Breast epithelium (tissue), 4 donors: ENCODE measurements around the gene COPB2. TPM values are rescaled to one million over a fixed set of nuclear protein-coding genes. Genes with fewer than 3 reads are reported as not detected.

Experiments
- DNase-seq, 2 donors: peaks; one replicate each; pipeline ENCODE4 v3.0.0-alpha.2; 2019; ENCODE audit warnings: low spot score in 2 of 2
- H3K27ac ChIP-seq, 2 donors: fragments of 200-600 bp; sonication (generic) in 1 of 2; one replicate each; pipeline ENCODE4 v1.5.1; 2016 to 2019; ENCODE audit warnings: mild to moderate bottlenecking in 1 of 2
- H3K27me3 ChIP-seq, 2 donors: fragments of 200-600 bp; sonication (generic) in 1 of 2; one replicate each; pipeline versions ENCODE4 v1.5.1 to v1.6.0; 2017 to 2019; ENCODE audit warnings: control low read depth in 1 of 2, mild to moderate bottlenecking in 1 of 2
- H3K36me3 ChIP-seq: fragments of 200-600 bp; one replicate; pipeline ENCODE4 v1.5.1; 2019
- H3K4me1 ChIP-seq, 2 donors: fragments of 200-600 bp; sonication (generic); one replicate each; pipeline ENCODE4 v1.5.1; 2016 to 2019; ENCODE audit warnings: control low read depth in 1 of 2
- H3K4me3 ChIP-seq, 3 donors: fragments of 200-600 bp; sonication (generic); 1 replicate in 2 of 3; 2 replicates in 1 of 3; pipeline ENCODE4 v1.5.1; 2016 to 2019; ENCODE audit warnings: mild to moderate bottlenecking in 3 of 3, moderate library complexity in 2 of 3
- H3K9me3 ChIP-seq, 2 donors: fragments of 200-600 bp; sonication (generic) in 1 of 2; one replicate each; pipeline ENCODE4 v1.5.1; 2016 to 2019; ENCODE audit warnings: control low read depth in 1 of 2
- CTCF ChIP-seq, 3 donors: fragments of 450-650 bp; IDR thresholded peaks; one replicate each; pipeline ENCODE4 v1.5.1; 2016 to 2017; ENCODE audit warnings: antibody characterized with exemption in 3 of 3, mild to moderate bottlenecking in 3 of 3, moderate library complexity in 3 of 3
- POLR2A ChIP-seq: fragments of 450-650 bp; IDR thresholded peaks from one replicate; pipeline ENCODE4 v1.6.1; 2016; ENCODE audit warnings: antibody characterized with exemption, mild to moderate bottlenecking, moderate library complexity
- POLR2AphosphoS5 ChIP-seq, 3 donors: sonication (generic); formaldehyde crosslinking; IDR thresholded peaks; one replicate each; pipeline ENCODE4 v1.6.1; 2017; ENCODE audit warnings: antibody characterized with exemption in 3 of 3
- intact Hi-C: fragments of 100-400 bp; cut with DNase I; formaldehyde crosslinking; loops from one replicate; pipeline ENCODE4 v1.15.1; 2023; ENCODE audit warnings: low total_unique reads
- total RNA-seq, 3 donors: library from RNA; depleted of rRNA; stranded (reverse); fragments of >200 nt; gene quantifications; one replicate each; pipeline ENCODE4 v1.1.0, GENCODE V29; 2016

COPB2 gene
- total RNA-seq, 3 donors from 2014 or later: 76.5 to 109 (median 109) TPM

GRCh38 chr3:139310474-139310933 is 78.9 kb downstream of the COPB2 start:
- H3K27ac ChIP-seq: no peak overlapping the region
- H3K4me1 ChIP-seq: no peaks in the 10 kb centered on the region
- peaks cover 0 to 2% of the 10 kb centered on the region in 2 donors for H3K27me3 ChIP-seq
- TF ChIP-seq CTCF (IDR thresholded peaks at IDR 0.05): no peak
- no peak for TF ChIP-seq POLR2AphosphoS5 (IDR thresholded peaks at IDR 0.05)
- no peak for TF ChIP-seq POLR2A
- H3K9me3 ChIP-seq: no peaks in the 10 kb centered on the region
- intact Hi-C loops: no loop called here
- no peak for DNase-seq
- H3K4me3 ChIP-seq: no peak overlapping the region
- no peaks in the 10 kb centered on the region for H3K36me3 ChIP-seq

DNA sequence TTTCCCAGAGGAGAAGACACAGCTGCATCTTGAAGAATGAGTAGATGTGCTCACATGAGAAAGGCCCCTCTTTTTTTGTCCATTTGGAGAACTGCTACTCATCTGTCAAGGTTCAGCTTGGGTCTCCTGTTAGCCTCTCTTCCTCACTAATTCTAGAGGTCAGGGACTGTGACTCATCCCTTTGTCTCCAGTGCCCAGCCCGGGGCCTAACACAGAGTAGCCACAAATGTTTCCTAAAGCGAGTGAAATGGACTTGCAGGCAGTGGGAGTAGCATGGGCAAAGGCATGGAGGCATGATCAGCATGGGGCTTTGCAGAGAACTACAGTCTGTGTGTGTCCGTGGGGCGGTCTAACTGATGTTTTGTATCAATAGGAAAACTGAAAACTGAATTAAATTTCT is 79.6 kb downstream of the COPB2 start:
- Histone ChIP-seq H3K36me3 (no peaks in the 10 kb centered on the region), H3K9me3 (no peaks in the 10 kb centered on the region), H3K27me3 (no peaks in the 10 kb centered on the region), H3K27ac (no peak overlapping the region), H3K4me3 (no peak overlapping the region), H3K4me1 (no peaks in the 10 kb centered on the region)
- DNase-seq: no peak
- TF ChIP-seq CTCF (IDR thresholded peaks at IDR 0.05): no peak
- TF ChIP-seq POLR2A: no peak
- TF ChIP-seq POLR2AphosphoS5 (IDR thresholded peaks at IDR 0.05): no peak
- intact Hi-C loops: no loop called here

DNA sequence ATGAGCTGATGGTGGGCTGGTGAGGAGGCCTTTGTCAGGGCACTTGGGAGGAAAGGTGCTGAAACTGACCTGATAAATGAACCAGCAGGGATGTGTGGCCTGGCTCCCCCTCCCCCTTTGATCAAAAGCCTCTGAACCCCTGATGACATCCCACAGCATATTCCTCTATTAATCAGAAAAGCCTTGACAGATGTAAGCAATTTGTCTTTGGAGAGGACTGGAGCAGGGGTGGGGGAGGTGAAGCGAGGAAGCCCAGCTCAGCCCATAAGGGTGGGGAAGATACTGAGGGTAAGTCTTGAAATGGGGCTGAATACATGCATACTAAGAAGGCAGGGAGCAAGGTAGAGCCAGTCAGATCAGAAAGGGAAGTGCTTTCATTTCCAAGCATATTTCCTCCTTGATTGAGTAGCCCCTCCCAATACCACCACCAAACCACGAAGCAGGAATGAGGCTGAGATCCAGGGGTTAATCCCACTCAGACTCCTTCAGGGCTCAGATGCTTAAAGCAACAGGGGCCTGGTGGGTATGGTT is 80.3 kb downstream of the COPB2 start:
- no peaks in the 10 kb centered on the region for H3K27me3 ChIP-seq
- intact Hi-C loops: no loop called here
- no peak overlapping the region for H3K4me3 ChIP-seq
- TF ChIP-seq CTCF (IDR thresholded peaks at IDR 0.05) (no peak), POLR2AphosphoS5 (IDR thresholded peaks at IDR 0.05) (no peak), POLR2A (no peak)
- H3K27ac ChIP-seq: no peak overlapping the region
- no peaks in the 10 kb centered on the region for H3K9me3 ChIP-seq
- no peaks in the 10 kb centered on the region for H3K36me3 ChIP-seq
- no peaks in the 10 kb centered on the region for H3K4me1 ChIP-seq
- no peak for DNase-seq

DNA sequence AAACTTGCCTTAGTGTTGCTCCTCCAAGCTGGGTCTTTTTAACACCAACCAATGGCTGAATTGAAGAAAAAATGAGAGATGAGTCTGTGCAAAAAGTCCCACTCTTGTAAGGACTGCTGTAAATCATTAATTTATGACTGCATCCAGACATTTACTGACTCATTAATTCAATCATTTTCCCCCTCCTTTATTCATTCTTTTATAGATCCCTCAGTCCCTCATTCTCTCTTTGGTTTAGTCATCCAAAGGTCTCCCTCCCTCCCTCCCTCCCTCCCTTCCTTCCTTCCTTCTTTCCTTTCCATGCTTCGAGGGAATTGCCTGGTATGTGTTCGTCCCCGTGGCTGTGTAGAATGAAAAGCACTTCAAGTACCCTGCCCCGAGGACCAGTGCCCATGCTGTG is 80.9 kb downstream of the COPB2 start:
- Histone ChIP-seq H3K4me3 (no peak overlapping the region), H3K9me3 (no peaks in the 10 kb centered on the region), H3K27ac (no peak overlapping the region), H3K27me3 (no peaks in the 10 kb centered on the region), H3K36me3 (no peaks in the 10 kb centered on the region), H3K4me1 (no peaks in the 10 kb centered on the region)
- intact Hi-C loops: no loop called here
- no peak for DNase-seq
- TF ChIP-seq CTCF (IDR thresholded peaks at IDR 0.05): no peak
- no peak for TF ChIP-seq POLR2AphosphoS5 (IDR thresholded peaks at IDR 0.05)
- TF ChIP-seq POLR2A: no peak

DNA sequence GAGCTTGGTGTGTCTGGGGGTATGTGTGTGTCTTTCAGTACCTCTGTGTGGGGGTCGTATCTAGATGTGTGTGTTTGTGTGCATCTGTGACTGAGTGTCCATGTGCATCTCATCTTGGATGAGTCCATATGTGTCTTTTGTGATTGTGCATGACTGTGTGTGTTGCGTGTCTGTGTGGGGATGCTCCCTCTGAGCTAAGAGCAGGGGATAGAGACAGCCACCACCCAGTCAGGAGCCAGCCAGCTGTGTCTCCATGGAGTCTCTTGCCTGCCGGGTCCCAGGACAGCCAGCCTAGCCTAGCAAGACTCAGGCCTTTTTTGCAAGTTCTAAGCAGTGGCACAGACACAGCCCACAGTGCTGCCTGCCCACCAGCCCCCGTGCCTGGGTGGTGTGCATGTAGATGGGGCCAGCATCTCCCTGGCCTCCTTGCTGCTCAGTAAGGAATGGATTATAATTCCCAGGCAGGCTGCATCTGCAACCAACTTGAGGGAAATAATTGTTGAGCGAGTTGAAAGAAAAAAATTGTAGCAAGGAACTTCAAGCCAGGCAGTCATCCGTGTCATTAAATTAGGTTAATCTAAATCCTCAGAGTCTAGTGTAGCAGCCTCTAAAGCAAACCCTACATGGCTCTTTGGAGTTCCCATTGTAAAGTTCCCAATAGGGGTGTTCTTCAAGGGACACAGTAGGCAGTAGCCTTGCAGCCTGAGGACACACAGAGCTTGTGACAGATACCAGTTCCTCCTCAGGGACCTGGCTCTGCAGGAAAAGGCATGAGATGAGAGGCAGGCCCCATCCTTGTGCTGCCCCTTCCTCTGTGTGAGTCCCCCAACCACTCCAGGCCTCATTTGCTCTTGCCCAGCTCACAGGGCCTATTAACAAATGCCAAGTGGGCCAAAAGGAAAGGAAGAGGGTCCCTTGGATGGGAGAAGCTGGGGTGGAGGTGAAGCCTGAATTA is 81.6 kb downstream of the COPB2 start:
- intact Hi-C loops: no loop called here
- Histone ChIP-seq H3K4me1 (no peaks in the 10 kb centered on the region), H3K27ac (no peak overlapping the region), H3K9me3 (no peaks in the 10 kb centered on the region), H3K36me3 (no peaks in the 10 kb centered on the region), H3K27me3 (no peaks in the 10 kb centered on the region), H3K4me3 (no peak overlapping the region)
- TF ChIP-seq POLR2AphosphoS5 (IDR thresholded peaks at IDR 0.05) (no peak), CTCF (IDR thresholded peaks at IDR 0.05) (no peak), POLR2A (no peak)
- DNase-seq: no peak
